ENCODE measurements around the gene ALKBH5.

Gene ALKBH5

GRCh38 chr17:18256351-18256750, 72.7 kb downstream of the ALKBH5 start:
- no peak for DNase-seq
- intact Hi-C loops (cut with DNase I), result no loop called here

GRCh38 chr17:18256776-18257175, 73.1 kb downstream of the ALKBH5 start:
- intact Hi-C loops (cut with DNase I), result no loop called here
- no peak for DNase-seq

- DNase-seq, result peak in 5 of 10 donors; percentile 54 to 92 (median 89)
- intact Hi-C loops (cut with DNase I), result no loop called here
Observed at GRCh38 chr17:18257268-18257981, 73.8 kb downstream of the ALKBH5 start.

DNA sequence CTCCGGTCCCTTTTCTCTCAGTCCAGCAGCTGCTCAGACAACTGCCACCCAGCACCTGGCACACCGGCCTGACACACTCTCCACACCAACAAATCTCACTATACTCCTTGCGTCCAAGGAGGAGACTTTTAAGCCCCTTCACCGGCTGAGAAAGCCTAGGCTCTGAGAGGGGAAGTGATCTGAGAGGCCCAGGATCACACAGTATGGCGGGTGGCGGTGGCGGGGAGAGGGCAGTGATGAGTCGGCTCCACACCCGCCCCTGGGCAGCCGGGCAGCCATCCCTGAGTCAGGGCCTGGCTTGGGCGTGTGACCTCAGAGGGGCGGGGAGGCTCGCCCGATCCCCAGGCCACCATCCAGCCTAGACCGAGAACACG, 74.3 kb downstream of the ALKBH5 start:
- DNase-seq, result peak in 9 of 10 donors; percentile 44 to 95 (median 74)
- intact Hi-C loops (cut with DNase I), result no loop called here

- intact Hi-C loops (cut with DNase I), result no loop called here
- DNase-seq, result peak; percentile 50 to 94 (median 62)
Observed at GRCh38 chr17:18258356-18259038, 74.9 kb downstream of the ALKBH5 start, which contains the start of gene FLII. Gene FLII, minus strand, starts transcription at chr17:18258738. Its CDS starts 48 bp downstream, at chr17:18258690.
